Measurements from ENCODE around the gene KRTAP12-2.

DNA sequence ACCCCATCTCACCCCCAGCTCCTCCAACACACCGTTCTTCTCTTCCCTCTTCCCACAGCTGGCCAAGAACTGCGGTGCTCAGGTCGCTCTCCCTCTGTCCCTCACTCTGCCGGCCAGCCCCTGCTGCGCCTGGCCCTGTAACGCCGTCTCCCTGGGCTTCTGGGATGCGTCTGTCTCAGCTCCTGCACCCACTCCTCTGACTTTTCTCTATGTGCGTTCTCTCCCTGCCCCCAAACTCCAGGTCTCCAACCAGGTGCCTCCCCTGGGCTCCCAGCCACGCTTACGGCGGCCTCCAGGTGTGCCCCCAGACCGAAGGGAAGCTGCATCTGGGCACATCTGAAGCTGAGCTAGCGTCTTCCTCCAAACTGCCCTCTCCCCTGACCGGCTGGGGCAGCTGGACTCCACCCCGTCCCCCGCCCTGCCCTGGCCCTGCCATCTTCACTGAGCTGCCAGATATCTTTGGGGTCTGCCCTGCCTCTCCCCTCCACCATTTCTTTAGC is 32.8 kb upstream of the KRTAP12-2 start:
- TF ChIP-seq CTCF (conservative IDR thresholded peaks at IDR 0.05 in 1 of 2, IDR thresholded peaks at IDR 0.05 in 1 of 2; ENCODE audit: extremely low read depth in 1 of 2, insufficient read depth in 1 of 2, low read depth in 1 of 2, low read length in 2 of 2) = no peak
- TF ChIP-seq EZH2 (IDR thresholded peaks at IDR 0.05; ENCODE audit: borderline replicate concordance, low read length) = no peak

Measured in mammary epithelial cell (primary cell).